Measurements from ENCODE around the gene CHPF. TPM values are rescaled to one million over a fixed set of nuclear protein-coding genes. Genes with fewer than 3 reads are reported as not detected.

Gene CHPF
- total and polyA plus RNA-seq, 2 experiments from 2014 or later = 180 to 315 TPM

DNA sequence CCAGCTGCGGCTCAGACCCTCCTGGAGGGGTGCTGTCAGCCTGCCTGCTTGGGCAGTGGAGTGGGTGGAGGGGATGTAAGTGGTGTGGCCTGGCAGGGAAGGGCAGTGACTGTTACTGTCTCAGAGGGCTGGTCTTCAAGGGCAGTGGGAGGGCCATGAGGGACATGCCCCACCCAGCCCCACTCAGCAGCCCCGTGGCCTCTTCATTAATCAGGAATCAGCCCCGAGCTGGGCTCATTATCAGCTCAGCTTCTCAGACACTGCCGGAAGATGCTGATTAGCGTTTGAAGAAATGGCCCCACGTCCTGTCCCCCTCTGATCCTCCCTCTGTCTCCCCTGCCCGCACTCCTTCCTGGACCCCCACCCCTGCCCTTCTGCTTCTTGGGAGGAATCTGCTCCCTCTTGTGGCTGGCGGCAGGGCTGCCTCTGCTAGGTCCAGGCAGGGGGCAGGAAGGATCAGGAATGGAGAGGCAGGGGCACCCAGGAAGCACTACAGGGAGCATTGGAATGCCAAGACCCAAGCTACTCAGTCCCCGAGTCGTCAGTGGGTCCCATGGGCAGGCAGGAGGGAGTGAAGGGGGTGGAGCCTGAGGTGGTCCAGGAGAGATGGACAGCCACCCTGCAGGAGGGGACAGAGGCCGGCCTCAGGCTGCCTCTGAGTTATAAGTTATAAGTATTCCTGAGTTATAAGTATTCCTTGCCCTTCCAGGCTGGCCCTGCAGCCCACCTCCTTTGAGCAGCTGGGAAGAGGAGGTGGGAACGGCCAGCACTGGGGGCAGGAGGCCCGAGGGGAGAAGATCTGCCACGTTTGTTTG is 22.3 kb downstream of the CHPF start:
- peak; percentile 76 for DNase-seq (ENCODE audit: low spot score)
- peaks cover 60% of the 10 kb centered on the region for H3K27me3 ChIP-seq
- H3K4me3 ChIP-seq = no peak overlapping the region
- no peaks in the 10 kb centered on the region for H3K9me3 ChIP-seq (ENCODE audit: low read depth)
- no peak for TF ChIP-seq EZH2phosphoT487 (IDR thresholded peaks at IDR 0.05; ENCODE audit: low read depth, severe bottlenecking, unreplicated experiment)
- peak; percentile 50 for TF ChIP-seq EZH2 (IDR thresholded peaks at IDR 0.05; ENCODE audit: borderline replicate concordance)
- TF ChIP-seq, protein P1, sequence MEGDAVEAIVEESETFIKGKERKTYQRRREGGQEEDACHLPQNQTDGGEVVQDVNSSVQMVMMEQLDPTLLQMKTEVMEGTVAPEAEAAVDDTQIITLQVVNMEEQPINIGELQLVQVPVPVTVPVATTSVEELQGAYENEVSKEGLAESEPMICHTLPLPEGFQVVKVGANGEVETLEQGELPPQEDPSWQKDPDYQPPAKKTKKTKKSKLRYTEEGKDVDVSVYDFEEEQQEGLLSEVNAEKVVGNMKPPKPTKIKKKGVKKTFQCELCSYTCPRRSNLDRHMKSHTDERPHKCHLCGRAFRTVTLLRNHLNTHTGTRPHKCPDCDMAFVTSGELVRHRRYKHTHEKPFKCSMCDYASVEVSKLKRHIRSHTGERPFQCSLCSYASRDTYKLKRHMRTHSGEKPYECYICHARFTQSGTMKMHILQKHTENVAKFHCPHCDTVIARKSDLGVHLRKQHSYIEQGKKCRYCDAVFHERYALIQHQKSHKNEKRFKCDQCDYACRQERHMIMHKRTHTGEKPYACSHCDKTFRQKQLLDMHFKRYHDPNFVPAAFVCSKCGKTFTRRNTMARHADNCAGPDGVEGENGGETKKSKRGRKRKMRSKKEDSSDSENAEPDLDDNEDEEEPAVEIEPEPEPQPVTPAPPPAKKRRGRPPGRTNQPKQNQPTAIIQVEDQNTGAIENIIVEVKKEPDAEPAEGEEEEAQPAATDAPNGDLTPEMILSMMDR (IDR thresholded peaks at IDR 0.05; ENCODE audit: poor library complexity) = peak; percentile 74
- no peaks in the 10 kb centered on the region for H3K79me2 ChIP-seq
- peaks cover 26% of the 10 kb centered on the region for H3K4me1 ChIP-seq (ENCODE audit: insufficient read depth)
- 11% methylated on average over 11 of the region's 14 CpGs for WGBS (ENCODE audit: low lambda C conversion rate, missing lambda C conversion rate)
- no peak overlapping the region for H3K27ac ChIP-seq
- H3K4me2 ChIP-seq = peak overlapping the region; percentile 13
- H3K9me2 ChIP-seq (replicated peaks; ENCODE audit: insufficient read depth) = no peaks in the 10 kb centered on the region
- H3K36me3 ChIP-seq (replicated peaks; ENCODE audit: insufficient read depth, low read depth) = no peaks in the 10 kb centered on the region
- no peaks in the 10 kb centered on the region for H4K20me1 ChIP-seq (ENCODE audit: insufficient read depth, poor library complexity, severe bottlenecking)
- H2AFZ ChIP-seq = no peak overlapping the region

DNA sequence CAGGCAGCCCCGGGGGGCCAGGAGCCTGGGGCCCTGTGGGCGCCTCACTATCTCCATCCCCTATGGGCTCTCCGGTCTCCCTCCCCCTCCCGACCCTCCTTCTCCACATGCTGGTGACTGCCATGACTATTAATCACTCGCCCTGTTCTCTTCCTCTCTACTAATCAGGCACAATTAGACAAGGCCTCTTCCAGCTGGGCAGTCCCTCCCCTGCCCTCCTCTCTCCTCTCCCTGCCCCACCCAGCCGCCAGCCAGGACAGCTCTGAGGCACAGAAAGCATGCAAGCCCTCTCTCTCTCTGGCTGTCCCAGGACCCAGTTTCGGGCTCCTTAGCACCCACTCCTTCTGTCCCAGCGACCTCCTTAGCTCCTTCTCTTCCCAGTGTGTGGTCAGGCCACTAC is 23.5 kb downstream of the CHPF start:
- Histone ChIP-seq H3K27me3 (peaks cover 66% of the 10 kb centered on the region), H3K79me2 (no peaks in the 10 kb centered on the region), H3K36me3 (replicated peaks; ENCODE audit: insufficient read depth, low read depth) (no peaks in the 10 kb centered on the region), H3K9me3 (ENCODE audit: low read depth) (no peaks in the 10 kb centered on the region), H3K4me1 (ENCODE audit: insufficient read depth) (peaks cover 26% of the 10 kb centered on the region), H3K27ac (no peak overlapping the region), H3K9me2 (replicated peaks; ENCODE audit: insufficient read depth) (no peaks in the 10 kb centered on the region), H2AFZ (no peak overlapping the region), H3K4me3 (no peak overlapping the region), H4K20me1 (ENCODE audit: insufficient read depth, poor library complexity, severe bottlenecking) (no peaks in the 10 kb centered on the region), H3K4me2 (no peak overlapping the region)
- 95% methylated on average over 6 of the region's 8 CpGs for WGBS (ENCODE audit: low lambda C conversion rate, missing lambda C conversion rate)
- no peak for TF ChIP-seq EZH2 (IDR thresholded peaks at IDR 0.05; ENCODE audit: borderline replicate concordance)
- no peak for DNase-seq (ENCODE audit: low spot score)

DNA sequence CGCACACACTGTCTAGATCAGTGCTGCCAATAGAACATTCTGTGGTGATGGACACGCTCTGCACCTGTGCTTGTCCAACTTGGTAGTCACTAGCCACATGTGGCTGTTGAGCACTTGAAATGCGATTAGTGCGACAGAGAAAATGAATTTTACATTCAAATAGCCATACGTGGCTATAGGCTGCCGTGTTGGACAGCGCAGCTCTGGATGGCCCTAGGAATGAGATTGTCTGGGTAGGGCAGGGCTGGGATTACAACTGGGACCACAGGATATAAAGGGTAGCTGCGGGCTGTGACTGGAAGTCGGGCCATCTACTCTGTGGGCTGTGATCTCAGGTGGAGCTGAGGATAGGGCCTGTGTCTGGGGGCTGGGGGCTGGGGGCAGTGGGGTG is 24.1 kb downstream of the CHPF start:
- Histone ChIP-seq H3K4me2 (no peak overlapping the region), H3K4me1 (ENCODE audit: insufficient read depth) (peaks cover 26% of the 10 kb centered on the region), H2AFZ (no peak overlapping the region), H3K9me2 (replicated peaks; ENCODE audit: insufficient read depth) (no peaks in the 10 kb centered on the region), H3K9me3 (ENCODE audit: low read depth) (no peaks in the 10 kb centered on the region), H4K20me1 (ENCODE audit: insufficient read depth, poor library complexity, severe bottlenecking) (no peaks in the 10 kb centered on the region), H3K4me3 (no peak overlapping the region), H3K27me3 (peaks cover 67% of the 10 kb centered on the region), H3K79me2 (no peaks in the 10 kb centered on the region), H3K27ac (no peak overlapping the region), H3K36me3 (replicated peaks; ENCODE audit: insufficient read depth, low read depth) (no peaks in the 10 kb centered on the region)
- TF ChIP-seq EZH2 (IDR thresholded peaks at IDR 0.05; ENCODE audit: borderline replicate concordance) = no peak
- TF ChIP-seq, protein P1 (IDR thresholded peaks at IDR 0.05; ENCODE audit: poor library complexity) = no peak
- 90% methylated on average over 9 of the region's 9 CpGs for WGBS (ENCODE audit: low lambda C conversion rate, missing lambda C conversion rate)
- DNase-seq (ENCODE audit: low spot score) = no peak

DNA sequence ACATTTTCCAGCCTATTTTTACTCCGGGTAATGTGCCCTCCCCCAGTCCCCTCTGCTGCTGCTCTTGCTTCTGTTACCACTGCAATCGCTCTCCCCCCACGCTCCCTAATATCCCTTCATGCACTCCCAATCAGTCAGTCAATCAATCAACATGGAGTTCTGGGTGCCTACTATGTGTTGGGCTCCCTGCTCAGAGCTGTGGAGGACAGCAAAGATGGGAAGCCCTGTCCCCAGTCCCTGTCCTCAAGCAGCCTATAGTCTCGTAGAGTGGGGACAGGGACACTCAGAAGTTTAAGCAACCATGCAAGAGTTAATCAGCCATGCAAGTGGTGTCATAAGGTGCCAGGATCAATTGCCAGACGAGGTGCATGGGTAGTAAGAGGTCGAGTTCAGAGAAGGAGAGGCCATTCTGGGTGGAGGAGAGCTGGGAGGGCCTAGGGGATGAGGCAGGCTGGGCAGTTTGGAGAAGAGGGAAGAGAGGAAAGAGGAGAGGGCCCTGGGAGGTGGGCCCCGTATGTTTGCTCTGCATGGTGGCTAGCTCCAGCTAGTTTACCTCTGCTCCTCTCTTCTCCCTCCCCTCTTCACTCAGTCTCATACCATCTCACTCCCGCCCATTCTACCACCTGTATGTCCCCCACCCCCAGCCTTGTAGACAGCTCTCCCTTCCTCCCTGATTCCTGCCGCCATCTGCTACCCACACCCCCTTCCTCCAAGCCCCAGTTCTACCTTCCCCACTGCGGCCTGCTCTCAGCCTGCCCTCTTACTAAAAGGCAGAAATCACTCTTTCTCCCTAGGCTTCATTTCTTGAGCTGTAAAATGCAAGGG is 25.4 kb downstream of the CHPF start:
- TF ChIP-seq EZH2 (IDR thresholded peaks at IDR 0.05; ENCODE audit: borderline replicate concordance) (no peak), EZH2phosphoT487 (IDR thresholded peaks at IDR 0.05; ENCODE audit: low read depth, severe bottlenecking, unreplicated experiment) (no peak)
- TF ChIP-seq, protein P1 (IDR thresholded peaks at IDR 0.05; ENCODE audit: poor library complexity) = no peak
- H2AFZ ChIP-seq = no peak overlapping the region
- DNase-seq (ENCODE audit: low spot score) = no peak
- peaks cover 67% of the 10 kb centered on the region for H3K27me3 ChIP-seq
- peaks cover 27% of the 10 kb centered on the region for H3K4me1 ChIP-seq (ENCODE audit: insufficient read depth)
- no peaks in the 10 kb centered on the region for H3K79me2 ChIP-seq
- H3K36me3 ChIP-seq (replicated peaks; ENCODE audit: insufficient read depth, low read depth) = no peaks in the 10 kb centered on the region
- no peaks in the 10 kb centered on the region for H4K20me1 ChIP-seq (ENCODE audit: insufficient read depth, poor library complexity, severe bottlenecking)
- H3K4me2 ChIP-seq = no peak overlapping the region
- no peak overlapping the region for H3K27ac ChIP-seq
- H3K9me2 ChIP-seq (replicated peaks; ENCODE audit: insufficient read depth) = no peaks in the 10 kb centered on the region
- no peak overlapping the region for H3K4me3 ChIP-seq
- no peaks in the 10 kb centered on the region for H3K9me3 ChIP-seq (ENCODE audit: low read depth)
- 65% methylated on average over 10 of the region's 10 CpGs for WGBS (ENCODE audit: low lambda C conversion rate, missing lambda C conversion rate)

Measured in hepatocyte (in vitro differentiated cells).